Measurements from ENCODE around the gene EBF3.
A peak's percentile ranks its signal among the peaks of the same experiment; 100 is the strongest.

Gene EBF3

DNA sequence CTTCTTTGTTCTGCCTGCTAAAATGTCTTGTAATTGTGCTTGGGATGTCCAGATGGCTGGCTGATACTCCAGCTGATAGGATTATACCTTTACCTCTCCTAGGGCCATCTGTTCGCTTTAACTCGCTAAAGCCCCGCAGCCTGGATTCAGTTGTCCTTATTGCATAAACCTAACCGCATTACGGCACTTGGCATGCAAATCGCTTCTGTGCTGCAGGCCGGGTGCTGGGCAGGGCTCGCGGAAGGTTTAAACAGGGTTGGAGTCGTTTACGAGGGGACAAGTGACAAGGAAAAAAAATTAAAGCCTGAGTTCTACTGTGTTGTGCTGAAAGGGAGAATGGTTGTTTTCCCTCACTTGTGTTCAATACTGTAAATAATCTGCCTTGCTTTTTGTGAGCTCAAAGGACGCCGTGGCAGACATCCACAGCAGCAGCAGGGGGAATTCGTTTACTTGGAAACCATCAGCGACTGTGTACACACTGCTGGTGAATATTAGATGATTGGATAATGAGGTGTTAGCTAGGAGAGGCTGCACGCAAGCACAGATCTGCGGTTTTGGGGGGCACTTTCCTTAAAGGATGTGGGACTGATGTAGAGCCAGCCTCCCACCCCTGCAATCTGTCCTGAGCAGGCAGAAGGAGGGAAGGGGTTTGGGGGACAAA is 93.0 kb downstream of the EBF3 start:
- no peak for DNase-seq (ENCODE audit: low spot score)

DNA sequence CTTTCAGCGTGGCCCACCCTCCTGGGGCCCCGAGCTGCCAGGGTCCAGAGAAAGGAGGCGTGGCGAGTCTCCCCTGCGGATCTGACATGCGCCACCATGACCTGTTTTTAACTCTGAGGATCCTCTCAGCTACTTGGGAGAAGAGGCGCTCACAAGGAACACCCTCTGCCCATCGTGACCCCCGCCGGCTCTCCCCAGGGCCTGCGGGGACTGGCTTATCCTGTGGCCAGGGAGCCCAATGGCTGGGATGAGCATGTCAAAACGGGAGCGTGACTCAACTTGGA is 93.7 kb downstream of the EBF3 start:
- DNase-seq (ENCODE audit: low spot score): no peak

DNA sequence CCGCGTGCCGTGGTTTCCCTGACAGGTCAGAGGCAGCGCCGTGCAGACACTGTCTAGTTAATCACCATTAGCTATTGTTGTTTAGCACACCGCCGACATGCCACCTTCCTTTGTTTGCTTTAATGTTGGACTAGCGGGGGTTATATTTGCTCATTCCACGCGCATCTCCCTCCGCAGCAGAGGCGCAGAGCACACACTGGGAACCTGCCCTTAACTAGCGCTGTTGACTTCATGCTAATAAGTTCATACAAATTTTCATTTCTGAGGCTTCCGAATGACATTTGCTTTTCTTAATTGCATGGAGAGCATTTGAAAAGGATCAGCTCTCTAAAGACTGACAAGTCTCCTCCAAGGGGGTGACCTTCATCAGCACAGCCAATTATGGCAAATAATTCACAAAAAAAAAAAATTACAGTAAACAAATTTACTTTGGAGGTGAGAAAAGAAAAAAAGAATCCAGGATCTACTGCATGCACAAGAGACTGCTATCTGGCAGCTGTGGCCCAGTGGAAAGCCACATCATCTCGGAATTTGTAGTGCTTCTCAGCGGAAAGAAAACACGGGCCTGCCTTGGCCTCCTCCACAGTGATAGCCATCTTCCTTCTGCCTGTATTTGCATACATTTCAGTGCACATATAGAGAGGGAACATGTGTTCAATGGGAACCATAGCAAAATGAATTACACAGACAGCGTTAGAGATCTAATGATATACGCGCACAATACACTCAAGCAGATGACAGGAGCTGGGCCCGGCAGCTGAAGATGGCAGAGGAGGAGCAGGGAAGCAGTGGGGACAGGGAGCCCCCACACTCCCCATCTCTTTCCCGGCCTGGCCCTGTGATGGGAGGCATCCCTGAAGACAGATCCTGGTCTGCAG is 94.2 kb downstream of the EBF3 start:
- DNase-seq (ENCODE audit: low spot score): no peak

DNA sequence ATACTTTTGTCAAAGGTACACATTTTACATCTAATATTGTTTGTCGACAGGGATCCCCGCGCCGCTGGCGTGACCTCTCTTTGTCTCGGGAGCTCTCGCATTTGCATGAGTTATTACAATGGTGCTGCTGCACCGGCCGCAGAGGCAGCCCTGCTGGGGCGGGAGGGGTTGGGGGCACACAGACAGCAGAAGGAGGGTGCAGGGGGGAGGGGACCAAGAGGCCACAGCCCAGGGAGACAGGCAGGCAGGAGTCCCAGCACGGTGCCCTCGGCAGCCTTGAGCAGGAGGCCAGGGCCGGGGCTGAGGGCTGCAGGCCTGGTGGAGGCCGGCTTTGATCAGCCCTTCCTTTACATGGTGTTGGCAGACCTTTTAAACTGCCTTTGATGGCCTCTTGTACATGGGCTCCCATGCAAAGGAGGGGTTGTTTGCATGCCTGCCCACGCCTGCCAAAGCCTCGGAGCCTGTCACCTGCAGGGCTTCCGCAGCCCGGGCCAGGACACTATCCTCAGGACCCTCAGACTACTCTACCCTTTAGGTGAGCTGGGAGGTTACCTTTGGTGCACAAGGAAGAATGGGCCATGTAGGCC is 95.5 kb downstream of the EBF3 start:
- no peak for DNase-seq (ENCODE audit: low spot score)

DNA sequence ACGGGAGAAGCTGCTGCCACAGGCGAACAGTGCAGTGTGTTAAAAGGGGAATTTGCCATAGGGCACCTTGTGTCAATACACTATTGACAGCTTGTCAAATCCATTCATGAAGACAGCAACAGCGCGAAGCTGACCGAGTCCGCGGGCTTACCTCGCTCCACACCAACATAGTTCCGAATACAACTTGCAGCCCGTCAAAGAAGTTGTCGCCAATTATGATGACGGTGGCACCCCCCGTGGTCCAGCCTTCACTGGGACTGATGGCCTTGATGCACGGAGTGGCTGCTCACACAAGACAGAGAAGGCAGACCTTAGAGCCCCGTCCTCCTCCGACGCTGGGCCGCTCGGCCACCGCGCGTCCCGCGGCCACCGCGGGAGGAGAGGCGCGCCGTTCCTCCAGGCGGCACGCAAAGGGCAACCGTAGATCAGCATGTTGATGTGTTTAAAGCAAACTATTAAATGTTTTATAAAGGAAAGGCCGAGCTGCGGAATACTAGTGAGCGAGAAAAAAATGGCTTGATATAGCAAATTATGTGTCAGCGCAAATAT is 96.4 kb downstream of the EBF3 start:
- no peak for DNase-seq (ENCODE audit: low spot score)

DNA sequence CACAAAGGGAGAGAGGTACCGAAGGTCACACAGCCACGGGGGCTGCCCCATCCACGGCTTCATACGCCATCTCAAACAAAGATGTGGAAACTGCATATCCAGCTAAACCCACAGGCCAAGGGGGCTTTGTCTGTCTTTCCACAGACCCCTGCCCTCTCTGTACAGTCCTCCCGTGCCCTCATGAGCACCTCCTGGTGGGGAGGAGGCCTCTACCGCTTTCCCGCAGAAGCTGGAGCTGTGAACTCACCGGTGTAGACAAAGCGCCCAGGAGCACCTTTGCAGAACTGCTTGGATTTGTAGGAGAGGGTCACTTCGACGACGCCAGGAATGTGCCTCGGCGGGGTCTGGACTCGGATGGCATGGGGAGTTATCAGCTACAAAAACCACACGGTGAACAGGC is 97.2 kb downstream of the EBF3 start:
- DNase-seq (ENCODE audit: low spot score): no peak

DNA sequence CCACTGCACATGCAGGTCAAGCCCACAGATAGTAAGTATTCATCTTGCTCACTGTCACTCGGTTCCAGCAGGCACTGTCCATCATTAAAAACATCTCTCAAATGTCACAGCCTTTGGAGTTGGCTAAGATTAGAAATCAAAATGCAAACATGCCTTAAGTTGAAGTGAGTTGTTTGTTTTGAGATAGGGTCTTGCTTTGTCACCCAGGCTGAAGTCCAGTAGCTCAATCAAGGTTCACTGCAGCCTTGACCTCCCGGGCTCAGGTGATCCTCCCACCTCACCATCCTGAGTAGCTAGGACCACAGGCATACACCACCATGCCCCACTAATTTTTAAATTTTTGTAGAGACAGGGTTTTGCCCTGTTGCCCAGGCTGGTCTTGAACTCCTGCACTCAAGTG is 98.1 kb downstream of the EBF3 start:
- no peak for DNase-seq (ENCODE audit: low spot score)

DNA sequence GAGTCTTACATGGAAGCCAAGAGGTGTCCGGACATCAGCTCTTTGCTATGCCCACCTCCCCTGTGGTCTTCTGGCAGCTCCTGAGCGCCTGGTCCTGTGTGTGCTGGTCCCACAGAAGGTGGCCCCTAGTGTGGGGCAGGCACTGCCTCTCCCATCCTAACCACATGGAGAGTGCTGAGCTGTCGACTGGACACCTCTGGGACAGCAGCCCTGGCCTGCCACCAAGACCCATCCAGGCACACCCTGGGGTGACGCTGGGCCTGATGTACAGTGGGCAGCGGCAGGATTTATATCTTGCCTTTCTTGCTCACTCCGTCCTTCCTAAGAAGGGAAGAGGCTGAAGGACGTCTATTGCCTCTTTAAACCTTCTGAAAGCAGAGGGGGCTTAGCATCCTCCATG is 98.7 kb downstream of the EBF3 start:
- DNase-seq (ENCODE audit: low spot score): no peak

DNA sequence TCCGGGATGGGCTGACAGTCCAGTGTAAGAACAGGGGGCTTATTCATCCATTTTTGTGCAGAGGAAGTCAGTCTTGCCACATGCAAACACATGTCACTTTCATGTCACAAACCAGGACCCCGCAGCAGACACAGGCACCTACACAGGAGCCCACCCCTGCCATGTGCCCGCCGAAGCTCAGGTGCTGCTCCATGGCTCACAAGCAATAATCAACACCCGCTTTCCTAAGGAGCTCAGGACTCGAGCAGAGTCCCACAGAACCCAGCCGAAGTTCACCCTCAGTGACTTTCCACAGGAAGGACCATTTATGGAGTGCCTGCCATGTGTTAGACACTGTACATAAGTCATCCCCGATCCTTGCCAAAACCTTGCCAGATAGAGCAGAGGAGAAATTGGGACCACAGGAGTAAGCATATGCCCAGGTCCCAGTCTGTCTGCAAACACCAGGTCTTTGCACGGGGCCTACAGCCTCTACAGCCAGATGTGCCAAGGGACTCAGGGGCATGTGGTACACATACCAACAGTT is 99.4 kb downstream of the EBF3 start:
- DNase-seq (ENCODE audit: low spot score): no peak

DNA sequence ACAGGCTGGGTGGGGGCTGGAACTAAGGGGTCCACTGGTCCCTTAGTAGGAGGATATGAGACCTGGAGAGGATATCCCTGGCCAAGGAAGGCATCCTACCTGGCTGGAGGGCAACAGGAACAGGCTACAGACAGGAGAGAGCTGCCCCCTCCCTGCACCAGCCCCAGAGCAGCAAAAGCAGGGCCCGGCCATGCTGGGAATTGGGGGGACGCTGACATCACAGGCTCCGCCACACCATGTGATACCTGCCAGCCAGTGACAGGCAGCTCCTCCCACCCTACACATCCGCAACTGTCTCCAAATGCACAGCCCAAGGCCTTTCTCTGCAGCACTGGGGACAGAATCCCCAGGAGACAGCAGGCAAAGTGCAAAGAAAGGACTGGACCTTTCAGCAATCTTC is 100.0 kb downstream of the EBF3 start:
- DNase-seq (ENCODE audit: low spot score): no peak

DNA sequence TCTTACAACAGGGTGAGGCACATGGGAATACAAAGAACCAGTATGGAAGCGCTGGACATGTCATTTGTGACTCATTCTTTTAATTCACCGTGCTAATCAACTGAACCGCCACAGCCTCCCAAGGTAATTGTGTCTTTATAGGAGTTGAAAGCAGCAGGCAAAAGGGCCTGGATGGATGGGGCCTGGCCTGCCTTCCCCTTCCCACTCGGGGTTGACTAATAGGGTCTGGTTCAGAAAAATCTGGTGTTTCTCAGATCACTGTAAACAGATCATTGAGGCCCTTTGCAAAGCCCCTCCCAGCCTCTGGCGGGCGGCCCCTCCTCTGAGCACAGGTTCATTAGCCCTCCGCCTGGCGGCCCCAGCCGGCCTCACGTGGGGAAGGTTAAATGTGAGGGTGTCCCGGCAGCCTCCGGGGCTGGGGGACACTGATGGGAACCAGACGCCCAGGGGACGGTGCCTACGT is 100.8 kb downstream of the EBF3 start:
- DNase-seq (ENCODE audit: low spot score): no peak

DNA sequence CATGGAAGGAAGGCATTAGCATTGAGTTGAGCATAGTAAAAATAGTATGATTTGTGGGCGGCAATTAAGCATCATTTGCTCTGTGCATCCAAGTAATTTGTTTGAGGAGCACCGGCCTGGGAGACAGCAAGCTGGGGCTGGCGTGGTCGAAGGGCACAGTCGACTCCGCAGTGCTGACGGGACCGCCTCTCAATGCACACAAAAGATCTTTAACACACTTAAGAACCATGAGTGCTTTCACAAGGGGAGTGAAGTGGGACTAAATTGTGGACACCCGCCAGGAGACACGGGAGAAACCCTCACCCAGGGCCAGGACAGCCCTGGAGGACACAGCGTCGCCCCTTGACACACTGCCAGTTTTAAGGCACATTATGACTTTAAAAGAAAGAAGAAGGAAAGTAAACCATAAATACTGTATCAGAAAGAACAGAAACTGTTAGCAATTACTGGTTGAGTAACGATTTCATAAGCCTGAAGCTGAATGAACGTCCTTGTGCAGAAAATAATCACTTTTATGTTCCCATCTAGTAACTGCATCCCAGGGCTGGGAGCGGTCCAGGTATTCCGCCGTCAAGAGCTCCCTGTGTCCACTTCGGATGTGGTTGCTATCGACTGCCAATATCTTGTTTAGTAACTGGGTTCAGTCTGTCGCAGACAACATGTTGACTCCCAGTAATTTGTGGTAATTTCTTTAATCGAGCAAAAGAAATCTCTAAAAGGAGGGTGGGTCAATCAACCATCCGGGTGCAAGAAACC is 102.1 kb downstream of the EBF3 start:
- no peak for DNase-seq (ENCODE audit: low spot score)

DNA sequence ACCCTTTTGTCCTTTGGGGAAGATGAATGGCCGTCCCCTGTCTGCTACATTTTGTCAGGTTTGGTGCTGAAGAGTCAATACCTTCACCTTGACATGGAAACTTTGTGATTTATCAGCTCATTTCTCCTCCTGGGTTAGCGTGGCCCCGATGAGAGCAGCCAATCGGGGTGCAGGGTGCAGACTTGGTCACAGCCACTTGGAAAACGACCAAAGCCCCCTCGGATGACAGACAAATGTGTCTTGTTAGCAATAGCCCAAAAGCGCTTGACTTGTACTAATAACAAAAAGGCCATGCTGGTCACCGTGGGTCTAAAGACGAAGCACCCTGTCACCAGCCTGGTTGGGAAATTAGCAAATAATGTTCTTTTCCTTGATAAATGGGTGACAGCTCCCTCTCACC is 103.7 kb downstream of the EBF3 start:
- DNase-seq (ENCODE audit: low spot score): no peak

DNA sequence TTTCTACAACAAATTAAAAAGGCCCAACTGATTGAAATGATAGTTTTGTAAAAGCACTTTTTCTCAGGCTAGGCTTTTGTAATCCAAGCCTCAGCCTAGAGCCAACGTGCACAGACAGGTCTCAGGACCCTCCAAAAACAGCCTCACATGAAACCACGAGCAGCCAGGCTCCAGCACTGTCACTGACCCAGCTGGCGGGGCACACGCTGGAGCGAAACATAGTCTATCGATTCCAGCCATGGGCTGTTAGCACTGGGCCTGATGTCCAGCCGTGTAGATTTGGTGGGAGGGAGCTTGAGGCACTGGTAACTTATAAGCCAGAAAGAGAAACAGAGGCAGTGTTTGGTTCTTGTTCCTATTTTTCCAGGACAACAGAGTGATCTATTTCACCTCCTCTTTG is 104.5 kb downstream of the EBF3 start:
- no peak for DNase-seq (ENCODE audit: low spot score)

DNA sequence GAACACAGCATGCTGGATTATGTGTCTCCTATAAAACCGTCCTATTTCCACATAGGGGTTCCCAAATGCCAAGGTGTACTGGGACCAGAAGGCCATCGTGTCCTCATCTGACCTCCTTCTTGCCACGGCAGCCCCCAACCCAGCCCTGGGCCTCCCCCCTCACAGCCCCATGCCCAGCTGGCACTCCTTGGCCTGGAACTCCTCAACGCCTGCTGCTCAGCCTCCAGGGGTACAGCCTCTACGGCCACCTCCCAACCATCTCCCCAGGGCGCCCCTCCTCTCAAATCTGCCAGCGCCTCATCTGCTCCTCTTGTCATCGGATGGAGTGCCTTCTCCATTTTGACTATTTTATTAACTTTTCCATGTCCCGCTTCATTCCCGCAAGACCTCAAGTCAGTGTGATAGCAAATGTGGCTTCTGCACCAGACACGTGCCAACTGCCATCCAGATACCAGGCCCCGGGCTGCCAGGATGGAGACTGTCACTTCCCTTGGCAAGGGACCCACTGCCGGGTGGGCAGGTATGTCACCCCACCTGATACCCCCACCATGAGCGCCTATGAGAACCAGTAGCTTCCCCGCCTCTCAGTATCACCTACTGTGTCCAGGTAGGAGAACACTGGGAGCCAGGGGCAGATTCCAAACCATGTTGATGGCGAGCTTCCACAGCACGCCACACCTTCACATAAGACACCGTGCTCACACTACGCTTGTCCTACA is 106.7 kb downstream of the EBF3 start:
- DNase-seq (ENCODE audit: low spot score): no peak

DNA sequence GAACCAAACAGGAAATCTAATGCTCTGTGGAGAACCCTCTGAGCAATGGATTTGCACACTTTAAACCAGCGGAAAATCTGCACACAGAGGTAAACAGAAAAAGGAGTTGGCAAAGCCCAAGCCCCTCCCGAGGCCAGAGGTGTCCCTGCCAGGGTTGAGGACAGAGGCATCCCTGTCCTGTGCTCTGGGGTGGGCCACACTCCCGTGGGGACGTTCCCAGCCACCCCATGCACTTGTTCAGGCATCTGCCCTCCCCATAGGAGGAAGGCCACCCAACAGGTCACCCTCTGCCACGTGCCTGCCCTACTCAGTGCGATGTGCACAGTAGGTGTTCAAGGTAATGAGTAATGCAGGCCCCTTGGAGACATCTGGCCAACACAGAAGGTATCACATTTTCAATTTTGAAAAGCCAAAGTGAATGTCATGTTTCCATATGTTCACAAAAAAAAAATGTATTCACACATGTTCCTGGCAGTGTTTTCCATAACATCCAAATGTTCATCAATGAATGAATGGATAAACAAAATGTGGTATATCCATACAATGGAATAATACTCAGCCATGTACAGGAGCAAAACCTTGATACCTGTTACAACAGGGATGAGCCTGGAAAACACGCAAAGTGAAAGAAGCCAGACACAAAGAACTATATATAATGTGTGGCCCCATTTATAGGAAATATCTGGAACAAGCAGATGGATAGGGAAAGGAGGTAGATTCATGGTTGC is 108.1 kb downstream of the EBF3 start:
- DNase-seq (ENCODE audit: low spot score): no peak

DNA sequence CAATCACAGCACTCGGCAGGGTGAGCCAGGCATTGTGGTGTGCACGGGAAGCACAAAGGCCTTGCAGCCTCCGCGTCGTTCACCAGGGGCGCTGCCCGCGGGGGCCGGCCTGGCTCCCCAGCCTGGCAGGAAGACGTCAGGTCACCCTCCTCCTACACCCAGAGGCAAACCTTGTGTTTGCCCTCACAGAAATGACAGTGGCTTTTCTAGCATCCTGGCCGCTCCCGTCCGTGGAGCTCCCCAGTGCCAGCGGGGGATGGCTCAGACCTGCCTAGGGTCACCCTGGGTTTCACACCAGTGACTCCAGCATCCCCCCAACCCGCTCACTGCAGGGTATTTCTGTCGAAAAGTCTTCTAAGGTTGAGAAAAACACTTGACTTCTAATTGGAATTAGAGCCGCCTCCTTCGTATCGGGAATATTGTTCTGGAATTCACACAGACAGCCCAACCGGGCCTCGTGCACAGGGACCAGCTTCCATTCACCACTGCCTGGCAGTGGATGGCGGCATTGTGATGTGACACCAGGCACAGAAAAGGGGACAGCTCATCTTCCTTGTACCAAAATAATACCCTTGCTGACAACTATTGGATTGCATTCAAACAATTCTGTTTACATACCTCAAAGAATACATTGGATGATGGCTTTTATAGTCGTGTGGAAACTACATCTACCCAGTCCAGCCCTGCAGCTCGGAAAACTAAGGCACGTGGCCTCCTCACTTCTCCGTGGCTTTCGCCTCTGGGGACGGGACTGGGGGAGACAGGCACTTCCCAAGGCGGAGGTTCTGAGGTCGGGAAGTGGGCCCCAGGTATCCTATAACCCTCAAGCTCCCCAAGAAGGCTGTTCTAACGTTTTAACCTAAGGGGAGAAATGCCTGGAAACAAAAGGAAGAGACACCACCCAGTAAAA is 109.0 kb downstream of the EBF3 start:
- DNase-seq (ENCODE audit: low spot score): no peak

DNA sequence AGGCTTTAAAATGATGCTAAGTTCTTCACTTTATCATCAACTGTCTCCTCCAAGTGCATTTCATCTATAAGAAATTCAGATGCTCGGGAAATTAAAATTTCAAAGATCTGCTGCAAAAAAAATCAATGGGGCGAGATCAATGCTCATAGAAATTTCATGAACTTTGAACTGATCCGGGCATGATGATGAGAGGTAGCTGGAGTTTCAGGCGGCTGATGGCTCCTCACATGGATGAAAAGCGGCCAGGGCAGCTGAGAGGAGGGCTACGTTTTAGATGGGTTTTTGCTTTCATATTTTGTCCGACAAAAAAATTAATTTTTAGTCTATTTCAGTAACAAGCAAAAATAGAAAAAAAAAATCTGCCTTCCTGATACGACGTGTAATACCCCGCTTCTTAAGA is 109.9 kb downstream of the EBF3 start:
- DNase-seq (ENCODE audit: low spot score): no peak

DNA sequence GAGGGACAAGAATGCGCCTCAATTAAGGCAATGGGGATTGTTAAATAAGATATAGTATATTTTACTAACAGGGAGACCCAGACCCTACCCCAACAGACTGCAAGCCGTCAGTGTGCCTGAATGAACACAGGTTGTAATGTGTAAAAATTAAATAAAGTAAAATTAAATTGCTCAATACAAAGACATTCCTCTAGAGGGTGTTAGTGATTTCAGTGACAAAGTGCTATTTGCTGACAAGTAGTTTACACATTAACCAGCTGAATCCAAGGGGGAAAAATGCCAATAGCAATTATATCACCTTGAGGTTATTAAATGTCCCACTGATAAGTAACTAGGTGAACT is 110.5 kb downstream of the EBF3 start:
- peak; percentile 26 for DNase-seq (ENCODE audit: low spot score)

Data from kidney capillary endothelial cell (primary cell).